ENCODE data around the gene SNX5.

DNA sequence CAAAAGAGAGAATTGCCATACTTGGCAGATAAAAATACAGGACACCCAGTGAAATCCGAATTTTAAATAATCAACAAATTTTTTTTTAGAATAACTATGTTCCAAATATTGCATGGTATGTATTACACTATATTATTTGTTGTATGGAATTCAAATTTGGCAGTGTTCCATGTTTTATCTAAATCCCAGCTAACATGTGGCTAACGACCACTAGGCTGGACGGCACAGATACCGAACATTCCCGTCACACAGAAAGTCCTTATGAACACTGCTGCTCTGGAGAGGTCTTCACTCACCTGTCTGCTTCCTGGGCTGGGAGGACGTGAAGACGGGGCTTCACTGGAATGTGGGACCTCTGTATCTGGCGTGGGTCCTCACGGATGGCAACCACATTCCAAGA is 32.8 kb downstream of the SNX5 start:
- TF ChIP-seq POLR2AphosphoS5 (IDR thresholded peaks at IDR 0.05) (no peak), POLR2A (IDR thresholded peaks at IDR 0.05) (no peak)
- TF ChIP-seq, protein P1, sequence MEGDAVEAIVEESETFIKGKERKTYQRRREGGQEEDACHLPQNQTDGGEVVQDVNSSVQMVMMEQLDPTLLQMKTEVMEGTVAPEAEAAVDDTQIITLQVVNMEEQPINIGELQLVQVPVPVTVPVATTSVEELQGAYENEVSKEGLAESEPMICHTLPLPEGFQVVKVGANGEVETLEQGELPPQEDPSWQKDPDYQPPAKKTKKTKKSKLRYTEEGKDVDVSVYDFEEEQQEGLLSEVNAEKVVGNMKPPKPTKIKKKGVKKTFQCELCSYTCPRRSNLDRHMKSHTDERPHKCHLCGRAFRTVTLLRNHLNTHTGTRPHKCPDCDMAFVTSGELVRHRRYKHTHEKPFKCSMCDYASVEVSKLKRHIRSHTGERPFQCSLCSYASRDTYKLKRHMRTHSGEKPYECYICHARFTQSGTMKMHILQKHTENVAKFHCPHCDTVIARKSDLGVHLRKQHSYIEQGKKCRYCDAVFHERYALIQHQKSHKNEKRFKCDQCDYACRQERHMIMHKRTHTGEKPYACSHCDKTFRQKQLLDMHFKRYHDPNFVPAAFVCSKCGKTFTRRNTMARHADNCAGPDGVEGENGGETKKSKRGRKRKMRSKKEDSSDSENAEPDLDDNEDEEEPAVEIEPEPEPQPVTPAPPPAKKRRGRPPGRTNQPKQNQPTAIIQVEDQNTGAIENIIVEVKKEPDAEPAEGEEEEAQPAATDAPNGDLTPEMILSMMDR (IDR thresholded peaks at IDR 0.05), result no peak

Measured in prostate gland (tissue), 2 donors.